Gastroesophageal sphincter (tissue), 4 donors: ENCODE data around the gene OVOL2. TPM values are rescaled to one million over a fixed set of nuclear protein-coding genes. Genes with fewer than 3 reads are reported as not detected.

Experiments
- ATAC-seq: fragments of 150-250 bp; one replicate; pipeline ENCODE4 v1.9.1; 2016; ENCODE audit warnings: mild to moderate bottlenecking, moderate library complexity
- H3K27ac ChIP-seq, 4 donors: fragments of 200-600 bp; sonication (generic) in 3 of 4; 1 replicate in 3 of 4; 2 replicates in 1 of 4; pipeline ENCODE4 v1.5.1; 2016 to 2019
- H3K27me3 ChIP-seq: fragments of 200-600 bp; sonication (generic); one replicate; pipeline ENCODE4 v1.5.1; 2019
- H3K36me3 ChIP-seq, 2 donors: fragments of 200-600 bp; sonication (generic); one replicate each; pipeline ENCODE4 v1.5.1; 2019; ENCODE audit warnings: control low read depth in 1 of 2
- H3K4me1 ChIP-seq, 3 donors: fragments of 200-600 bp; sonication (generic); 1 replicate in 2 of 3; 2 replicates in 1 of 3; pipeline ENCODE4 v1.5.1; 2016 to 2019; ENCODE audit warnings: control low read depth in 2 of 3
- H3K4me3 ChIP-seq, 2 donors: fragments of 200-600 bp; sonication (generic); one replicate each; pipeline ENCODE4 v1.5.1; 2019; ENCODE audit warnings: mild to moderate bottlenecking in 1 of 2, moderate library complexity in 1 of 2
- H3K9me3 ChIP-seq, 3 donors: fragments of 200-600 bp; sonication (generic); one replicate each; pipeline ENCODE4 v1.5.1; 2017 to 2019; ENCODE audit warnings: control low read depth in 2 of 3
- CTCF ChIP-seq, 4 experiments: fragments of 200-600 bp in 2 of 4; fragments of 450-650 bp in 2 of 4; sonication (generic) in 1 of 4; IDR thresholded peaks; one replicate each; pipeline ENCODE4 v1.5.1; 2017 to 2019; ENCODE audit warnings: antibody characterized with exemption in 4 of 4, mild to moderate bottlenecking in 2 of 4, moderate library complexity in 2 of 4
- EP300 ChIP-seq: sonication (generic); formaldehyde crosslinking; IDR thresholded peaks from one replicate; pipeline ENCODE4 v1.6.1; 2017; ENCODE audit warnings: antibody characterized with exemption, mild to moderate bottlenecking
- POLR2A ChIP-seq, 2 donors: fragments of 450-650 bp; IDR thresholded peaks; one replicate each; pipeline ENCODE4 v1.6.1; 2017; ENCODE audit warnings: antibody characterized with exemption in 2 of 2, mild to moderate bottlenecking in 2 of 2, moderate library complexity in 1 of 2
- POLR2AphosphoS5 ChIP-seq: sonication (generic); formaldehyde crosslinking; IDR thresholded peaks from one replicate; pipeline ENCODE4 v1.6.1; 2017; ENCODE audit warnings: antibody characterized with exemption
- WGBS, 2 donors: methylation state at CpG; one replicate each; pipeline ENCODE4 v1.1.5; 2018; ENCODE audit warnings: low coverage in 1 of 2; 5-methylcytosine and 5-hydroxymethylcytosine counted together
- total RNA-seq, 4 donors: library from RNA; depleted of rRNA; stranded (reverse); fragments of >200 nt; gene quantifications; one replicate each; pipeline ENCODE4 v1.1.0, GENCODE V29; 2016

Gene OVOL2
- total RNA-seq, 4 donors from 2014 or later = 0.69 TPM; not detected in 3

- no peak for ATAC-seq
Observed at GRCh38 chr20:18003897-18004296, 53.8 kb downstream of the OVOL2 start.

GRCh38 chr20:18001131-18001921, 56.4 kb downstream of the OVOL2 start:
- TF ChIP-seq CTCF (IDR thresholded peaks at IDR 0.05) = no peak
- peak; percentile 55 for TF ChIP-seq POLR2AphosphoS5
- no peak for TF ChIP-seq EP300
- TF ChIP-seq POLR2A (IDR thresholded peaks at IDR 0.05) = no peak
- peaks cover 0 to 39% (median 0%) of the 10 kb centered on the region in 3 donors for H3K4me1 ChIP-seq
- no peaks in the 10 kb centered on the region for H3K9me3 ChIP-seq
- H3K4me3 ChIP-seq = no peak overlapping the region
- H3K27me3 ChIP-seq = no peaks in the 10 kb centered on the region
- peak overlapping the region in 3 of 4 donors; percentile 57 to 84 (median 61) for H3K27ac ChIP-seq
- 65 to 90% methylated on average over 4 to 5 of the region's 10 CpGs for WGBS, 2 donors
- peak; percentile 93 for ATAC-seq
- no peaks in the 10 kb centered on the region for H3K36me3 ChIP-seq

More at GRCh38 chr20:18003897-18004296, 53.8 kb downstream of the OVOL2 start:
- Histone ChIP-seq H3K27ac (peak overlapping the region in 3 of 4 donors; percentile 79 to 84 (median 80)), H3K4me1 (peaks cover 0 to 58% (median 10%) of the 10 kb centered on the region in 3 donors), H3K4me3 (no peak overlapping the region), H3K9me3 (no peaks in the 10 kb centered on the region), H3K27me3 (no peaks in the 10 kb centered on the region), H3K36me3 (no peaks in the 10 kb centered on the region)
- WGBS, 2 donors = 68 to 72% methylated on average over 4 of the region's 5 CpGs
- TF ChIP-seq EP300 (no peak), POLR2AphosphoS5 (no peak)

- H3K4me1 ChIP-seq = peaks cover 0 to 30% (median 0%) of the 10 kb centered on the region in 3 donors
- no peaks in the 10 kb centered on the region for H3K9me3 ChIP-seq
- no peaks in the 10 kb centered on the region for H3K36me3 ChIP-seq
- H3K27me3 ChIP-seq = no peaks in the 10 kb centered on the region
- H3K27ac ChIP-seq = no peak overlapping the region
- TF ChIP-seq EP300 (no peak), CTCF (IDR thresholded peaks at IDR 0.05) (no peak), POLR2A (IDR thresholded peaks at IDR 0.05) (no peak), POLR2AphosphoS5 (no peak)
- no peak for ATAC-seq
- H3K4me3 ChIP-seq = no peak overlapping the region
- 81 to 91% methylated on average over 4 of the region's 4 CpGs for WGBS, 2 donors
Observed at GRCh38 chr20:17999566-17999965, 58.1 kb downstream of the OVOL2 start.

- no peak for TF ChIP-seq EP300
- no peak for TF ChIP-seq POLR2A (IDR thresholded peaks at IDR 0.05)
- TF ChIP-seq POLR2AphosphoS5 = no peak
- TF ChIP-seq CTCF (IDR thresholded peaks at IDR 0.05) = no peak
- ATAC-seq = no peak
- no peaks in the 10 kb centered on the region for H3K36me3 ChIP-seq
- no peak overlapping the region for H3K4me3 ChIP-seq
- 71 to 92% methylated on average over 1 to 4 of the region's 5 CpGs for WGBS, 2 donors
- H3K27me3 ChIP-seq = no peaks in the 10 kb centered on the region
- no peak overlapping the region for H3K27ac ChIP-seq
- H3K4me1 ChIP-seq = peaks cover 0 to 24% (median 0%) of the 10 kb centered on the region in 3 donors
- no peaks in the 10 kb centered on the region for H3K9me3 ChIP-seq
Observed at GRCh38 chr20:17998446-17998845, 59.3 kb downstream of the OVOL2 start.

- H3K4me3 ChIP-seq = no peak overlapping the region
- H3K27ac ChIP-seq = no peak overlapping the region
- no peaks in the 10 kb centered on the region for H3K9me3 ChIP-seq
Observed at GRCh38 chr20:17995967-17996819, 61.5 kb downstream of the OVOL2 start.

More at GRCh38 chr20:17995967-17996819, 61.5 kb downstream of the OVOL2 start:
- peak; percentile 71 for TF ChIP-seq POLR2AphosphoS5
- no peak for TF ChIP-seq EP300
- no peak for TF ChIP-seq POLR2A (IDR thresholded peaks at IDR 0.05)
- peak; percentile 92 to 100 (median 96) for TF ChIP-seq CTCF (IDR thresholded peaks at IDR 0.05)
- peak; percentile 57 for ATAC-seq
- H3K4me1 ChIP-seq = peaks cover 0 to 15% (median 0%) of the 10 kb centered on the region in 3 donors
- H3K36me3 ChIP-seq = no peaks in the 10 kb centered on the region
- WGBS, 2 donors = 11% methylated on average over 12 to 13 of the region's 16 CpGs
- H3K27me3 ChIP-seq = no peaks in the 10 kb centered on the region
